Gastroesophageal sphincter (tissue), 3 donors: Measurements from ENCODE around the gene AKAP3.

Source experiments
- CTCF ChIP-seq, 4 experiments: fragments of 200-600 bp in 2 of 4; fragments of 450-650 bp in 2 of 4; sonication (generic) in 1 of 4; IDR thresholded peaks; one replicate each; pipeline ENCODE4 v1.5.1; 2017 to 2019; ENCODE audit warnings: antibody characterized with exemption in 4 of 4, mild to moderate bottlenecking in 2 of 4, moderate library complexity in 2 of 4
- POLR2A ChIP-seq, 2 donors: fragments of 450-650 bp; IDR thresholded peaks; one replicate each; pipeline ENCODE4 v1.6.1; 2017; ENCODE audit warnings: antibody characterized with exemption in 2 of 2, mild to moderate bottlenecking in 2 of 2, moderate library complexity in 1 of 2

GRCh38 chr12:4595881-4596280 lies 53.0 kb downstream of the AKAP3 start:
- no peak for TF ChIP-seq CTCF (IDR thresholded peaks at IDR 0.05)
- TF ChIP-seq POLR2A (IDR thresholded peaks at IDR 0.05): no peak
